Activated T-cell treated with anti-CD3 and anti-CD28 coated beads, Interleukin-2, amount 50 U/mL, for 72 hours (primary cell): ENCODE measurements around the gene FAM24A. TPM values are rescaled to one million over a fixed set of nuclear protein-coding genes. Genes with fewer than 3 reads are reported as not detected.
"Not testable (repeated sequence)": the region's sequence is repeated elsewhere in the genome, so short reads cannot be mapped to it uniquely, and the experiment has no call there.

Experiments used
- ATAC-seq, 2 donors: fragments of 150-1000 bp; cut with Tn5 transposase; replicated peaks in 1 of 2; 2 replicates each; pipeline ENCODE4 v1.10.0; 2021; ENCODE audit warnings: moderate library complexity in 2 of 2, mild to moderate bottlenecking in 1 of 2
- DNase-seq, 2 donors: peaks; one replicate each; pipeline ENCODE4 v3.0.0; 2021 to 2022; ENCODE audit warnings: mixed read lengths in 1 of 2
- H3K27ac Mint-ChIP-seq: one replicate; pipeline ENCODE4 v1.8.0; 2022; ENCODE audit warnings: mild to moderate bottlenecking, moderate library complexity, mixed read lengths
- H3K27me3 Mint-ChIP-seq: one replicate; pipeline ENCODE4 v1.8.0; 2022; ENCODE audit warnings: low read depth, mixed read lengths
- H3K36me3 Mint-ChIP-seq, 2 donors: one replicate each; pipeline ENCODE4 v1.8.0; 2022; ENCODE audit warnings: mixed read lengths in 2 of 2, mild to moderate bottlenecking in 1 of 2; ENCODE audit not compliant: insufficient read depth in 2 of 2
- H3K4me1 Mint-ChIP-seq: one replicate; pipeline ENCODE4 v1.8.0; 2022; ENCODE audit warnings: low read depth, mixed read lengths
- H3K4me3 Mint-ChIP-seq, 2 donors: one replicate each; pipeline ENCODE4 v1.8.0; 2022; ENCODE audit warnings: mild to moderate bottlenecking in 2 of 2, mixed read lengths in 2 of 2, moderate library complexity in 2 of 2
- H3K9me3 Mint-ChIP-seq, 2 donors: one replicate each; pipeline ENCODE4 v1.8.0; 2022; ENCODE audit warnings: mixed read lengths in 2 of 2
- total RNA-seq, 2 donors: library from RNA; stranded (reverse); gene quantifications; one replicate each; pipeline ENCODE4 v1.2.3, GENCODE V29; 2022

The FAM24A gene, protein sequence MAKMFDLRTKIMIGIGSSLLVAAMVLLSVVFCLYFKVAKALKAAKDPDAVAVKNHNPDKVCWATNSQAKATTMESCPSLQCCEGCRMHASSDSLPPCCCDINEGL
- total RNA-seq = not detected

DNA sequence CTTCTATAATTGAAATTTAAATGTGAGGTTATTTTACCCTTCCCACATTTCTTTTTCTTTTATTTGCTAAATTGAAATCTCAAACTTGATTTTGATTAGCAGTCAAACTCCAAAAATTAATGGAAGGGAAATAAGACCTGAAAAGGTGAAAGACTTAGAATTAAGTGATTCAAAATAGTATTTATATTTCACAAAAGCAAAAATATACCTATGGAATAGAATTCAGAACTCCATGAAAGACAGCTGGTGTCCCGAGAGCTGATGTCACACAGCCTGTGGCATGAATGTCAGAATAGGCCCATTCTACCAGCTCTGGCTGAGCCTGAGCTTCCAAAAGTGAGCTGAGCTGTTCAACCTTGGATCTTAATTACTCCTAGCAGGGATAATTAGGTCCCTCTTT lies at the start of gene FAM24A:
Gene FAM24A, plus strand, starts transcription at position 301 of the 400 bp plus-strand sequence. CDS start 1,025 bp downstream, outside the sequence.
- no peak for DNase-seq
- Mint-ChIP-seq H3K27me3 (peaks cover 19% of the 10 kb centered on the region), H3K36me3 (no peaks in the 10 kb centered on the region), H3K27ac (no peak within 1 kb of the TSS), H3K4me3 (no peak within 1 kb of the TSS), H3K4me1 (no peaks in the 10 kb centered on the region), H3K9me3 (peaks cover 0 to 1% of the 10 kb centered on the region in 2 donors)
- ATAC-seq = no peak

DNA sequence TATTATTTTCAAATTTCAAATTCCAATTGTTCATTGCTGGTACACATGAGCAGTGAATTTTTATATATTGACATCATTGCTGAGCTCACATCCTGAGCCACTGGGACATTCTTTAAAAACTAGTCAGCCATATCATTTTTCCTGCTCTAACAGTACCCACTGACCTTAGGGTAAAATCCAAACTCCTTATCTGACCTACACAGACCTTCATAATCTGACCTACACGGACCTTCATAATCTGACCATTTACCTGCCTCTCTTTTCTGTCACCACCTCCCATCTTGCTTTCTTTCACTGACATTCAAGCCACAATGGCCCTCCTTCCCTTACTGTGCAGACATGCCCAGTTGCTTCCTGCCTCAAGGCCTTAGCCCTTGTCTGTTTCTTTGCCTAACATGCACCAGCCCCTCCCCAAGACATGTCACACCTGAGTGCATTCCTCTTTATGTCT lies 48.7 kb upstream of the FAM24A start:
- Mint-ChIP-seq H3K9me3 (peaks cover 0 to 2% of the 10 kb centered on the region in 2 donors), H3K4me3 (no peak overlapping the region)

DNA sequence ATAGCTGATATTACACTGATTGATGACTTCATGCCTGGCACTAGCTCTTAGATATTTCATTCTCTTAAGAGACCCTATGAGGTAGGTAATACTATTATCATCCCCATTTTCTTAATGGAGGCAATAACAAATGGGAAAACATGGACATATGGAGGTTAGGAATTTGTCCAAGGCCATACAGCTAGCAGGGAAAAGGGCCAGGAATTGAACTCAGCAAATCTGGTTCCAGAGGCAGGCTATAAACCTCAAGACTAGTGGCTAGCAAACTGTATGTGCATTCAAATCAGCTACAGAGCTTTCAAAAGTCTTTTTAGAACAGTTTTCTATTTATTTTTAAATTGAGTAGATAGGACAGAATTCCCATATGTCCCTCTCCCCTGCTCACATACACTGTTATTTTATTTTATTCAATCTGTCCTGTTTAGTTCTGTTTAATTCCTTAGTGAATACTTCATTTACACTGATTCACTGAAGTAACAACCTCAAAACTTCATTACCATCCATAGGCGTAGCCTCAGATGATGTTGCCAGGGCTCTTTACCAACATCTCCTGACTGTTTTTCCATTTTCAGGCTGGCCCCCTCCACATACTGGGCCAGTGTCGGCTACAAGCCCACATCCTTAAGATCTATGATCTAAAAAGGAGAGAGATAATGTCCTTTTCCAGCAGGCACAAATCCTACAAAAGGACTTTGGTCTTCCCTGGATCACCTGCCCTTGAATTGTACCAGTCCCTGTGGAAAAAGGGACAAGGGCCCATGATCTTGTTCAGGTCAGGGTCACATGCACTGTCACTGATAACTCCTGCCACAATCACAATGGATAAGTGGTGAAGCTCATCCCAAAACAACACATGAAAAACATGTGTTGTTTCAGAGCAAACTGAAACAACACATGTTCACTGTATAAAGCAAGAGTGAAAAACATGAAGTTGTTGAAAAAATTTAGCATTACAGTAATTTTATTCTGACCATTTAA lies 46.9 kb upstream of the FAM24A start:
- H3K9me3 Mint-ChIP-seq = peaks cover 0 to 3% of the 10 kb centered on the region in 2 donors
- no peak overlapping the region for H3K4me3 Mint-ChIP-seq
- H3K36me3 Mint-ChIP-seq = peaks cover 6 to 29% of the 10 kb centered on the region in 2 donors
- no peaks in the 10 kb centered on the region for H3K27me3 Mint-ChIP-seq
- DNase-seq (no peak), ATAC-seq (no peak)
- no peak overlapping the region for H3K27ac Mint-ChIP-seq
- H3K4me1 Mint-ChIP-seq = peaks cover 14% of the 10 kb centered on the region

More for the DNA sequence above, 48.7 kb upstream of the FAM24A start:
- DNase-seq = no peak
- H3K27ac Mint-ChIP-seq = no peak overlapping the region
- ATAC-seq = no peak
- peaks cover 2 to 20% of the 10 kb centered on the region in 2 donors for H3K36me3 Mint-ChIP-seq
- peaks cover 8% of the 10 kb centered on the region for H3K4me1 Mint-ChIP-seq
- no peaks in the 10 kb centered on the region for H3K27me3 Mint-ChIP-seq

DNA sequence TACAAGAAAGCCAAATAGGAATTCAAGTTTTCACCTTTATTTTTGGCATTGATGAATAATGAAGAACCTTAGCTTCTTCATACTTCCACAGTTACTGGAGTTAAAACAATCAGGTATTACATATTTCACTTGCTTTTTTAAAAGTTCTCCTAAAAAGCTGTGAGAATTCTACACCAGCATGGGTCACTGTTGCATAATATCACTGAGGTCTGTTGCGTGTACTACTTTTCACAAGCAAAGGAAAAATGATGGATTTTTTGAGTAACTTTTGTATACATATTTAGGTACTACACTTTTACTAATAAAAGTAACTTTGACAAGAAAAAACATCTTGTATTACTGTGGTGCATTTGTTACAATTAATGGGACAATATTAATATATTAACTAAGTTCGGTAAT lies 46.2 kb upstream of the FAM24A start:
- Mint-ChIP-seq H3K27ac (no peak overlapping the region), H3K36me3 (peaks cover 4 to 26% of the 10 kb centered on the region in 2 donors), H3K27me3 (no peaks in the 10 kb centered on the region), H3K4me1 (peaks cover 14% of the 10 kb centered on the region), H3K9me3 (peaks cover 2 to 3% of the 10 kb centered on the region in 2 donors), H3K4me3 (no peak overlapping the region)
- no peak for ATAC-seq
- DNase-seq = no peak

DNA sequence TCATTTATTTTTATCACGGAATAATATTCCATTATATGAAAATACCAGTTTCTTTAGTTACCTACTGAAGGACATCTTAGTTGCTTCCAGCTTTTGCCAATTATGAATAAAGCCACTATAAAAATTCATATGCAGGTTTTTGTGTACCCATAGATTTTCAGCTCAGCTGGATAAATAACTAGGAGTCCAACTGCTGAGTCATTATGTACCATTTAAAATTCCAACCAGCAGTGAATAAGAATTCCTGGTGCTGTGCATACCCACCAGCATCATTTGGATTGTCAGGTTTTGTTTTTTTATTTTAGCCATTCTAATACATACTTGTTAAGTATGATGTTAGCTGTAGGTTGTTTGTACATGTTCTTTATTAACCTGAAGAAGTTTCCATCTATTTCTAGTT lies 45.5 kb upstream of the FAM24A start:
- Mint-ChIP-seq H3K4me1 (peaks cover 14% of the 10 kb centered on the region), H3K27ac (no peak overlapping the region), H3K4me3 (no peak overlapping the region), H3K27me3 (no peaks in the 10 kb centered on the region), H3K36me3 (peaks cover 6 to 31% of the 10 kb centered on the region in 2 donors), H3K9me3 (peaks cover 3% of the 10 kb centered on the region in 2 donors)
- DNase-seq (no peak), ATAC-seq (no peak)

DNA sequence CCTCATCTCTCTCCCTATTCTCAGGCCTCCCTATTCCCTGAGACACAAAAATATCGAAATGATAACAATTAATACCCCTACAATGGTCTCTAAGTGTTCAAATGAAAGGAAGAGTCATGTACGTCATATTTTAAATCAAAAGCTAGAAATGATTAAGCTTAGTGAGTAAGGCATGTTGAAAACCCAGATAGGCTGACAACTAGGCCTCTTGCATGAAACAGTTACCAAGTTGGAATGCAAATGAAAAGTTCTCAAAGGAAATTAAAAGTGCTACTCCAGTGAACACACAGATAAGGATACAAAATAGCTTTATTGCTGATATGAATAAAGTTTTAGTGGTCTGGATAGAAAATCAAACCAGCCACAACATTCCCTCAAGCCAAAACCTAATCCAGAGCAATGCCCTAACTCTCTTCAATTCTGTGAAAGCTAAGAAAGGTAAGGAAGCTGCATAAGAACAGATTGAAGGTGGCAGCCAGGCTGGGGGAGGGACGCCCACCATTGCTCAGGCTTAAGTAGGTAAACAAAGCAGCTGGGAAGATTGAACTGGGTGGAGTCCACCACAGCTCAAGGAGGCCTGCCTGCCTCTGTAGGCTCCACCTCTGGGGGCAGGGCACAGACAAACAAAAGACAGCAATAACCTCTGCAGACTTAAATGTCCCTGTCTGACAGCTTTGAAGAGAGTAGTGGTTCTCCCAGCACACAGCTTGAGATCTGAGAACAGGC lies 43.5 kb upstream of the FAM24A start:
- ATAC-seq = peak in 1 of 2 donors; percentile 69
- H3K4me1 Mint-ChIP-seq = peaks cover 14% of the 10 kb centered on the region
- H3K4me3 Mint-ChIP-seq = peak overlapping the region in 1 of 2 donors; percentile 74
- not testable (repeated sequence) for H3K27me3 Mint-ChIP-seq, DNase-seq, H3K9me3 Mint-ChIP-seq
- H3K36me3 Mint-ChIP-seq = peaks cover 8 to 37% of the 10 kb centered on the region in 2 donors
- H3K27ac Mint-ChIP-seq = peak overlapping the region; percentile 16

DNA sequence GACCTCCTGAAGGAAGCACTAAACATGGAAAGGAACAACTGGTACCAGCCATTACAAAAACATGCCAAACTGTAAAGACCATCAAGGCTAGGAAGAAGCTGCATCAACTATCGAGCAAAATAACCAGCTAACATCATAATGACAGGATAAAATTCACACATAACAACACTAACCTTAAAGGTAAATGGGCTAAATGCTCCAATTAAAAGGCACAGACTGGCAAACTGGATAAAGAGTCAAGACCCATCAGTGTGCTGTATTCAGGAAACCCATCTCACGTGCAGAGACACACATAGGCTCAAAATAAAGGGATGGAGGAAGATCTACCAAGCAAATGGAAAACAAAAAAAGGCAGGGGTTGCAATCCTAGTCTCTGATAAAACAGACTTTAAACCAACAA lies 41.6 kb upstream of the FAM24A start:
- peaks cover 9 to 41% of the 10 kb centered on the region in 2 donors for H3K36me3 Mint-ChIP-seq
- DNase-seq, H3K9me3 Mint-ChIP-seq, H3K27me3 Mint-ChIP-seq, H3K27ac Mint-ChIP-seq, ATAC-seq, H3K4me3 Mint-ChIP-seq: not testable (repeated sequence)
- peaks cover 21% of the 10 kb centered on the region for H3K4me1 Mint-ChIP-seq

DNA sequence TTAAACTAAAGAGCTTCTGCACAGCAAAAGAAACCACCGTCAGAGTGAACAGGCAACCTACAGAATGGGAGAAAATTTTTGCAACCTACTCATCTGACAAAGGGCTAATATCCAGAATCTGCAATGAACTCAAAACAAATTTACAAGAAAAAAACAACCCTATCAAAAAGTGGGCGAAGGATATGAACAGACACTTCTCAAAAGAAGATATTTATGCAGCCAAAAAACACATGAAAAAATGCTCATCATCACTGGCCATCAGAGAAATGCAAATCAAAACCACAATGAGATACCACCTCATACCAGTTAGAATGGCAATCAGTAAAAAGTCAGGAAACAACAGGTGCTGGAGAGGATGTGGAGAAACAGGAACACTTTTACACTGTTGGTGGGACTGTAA lies 38.5 kb upstream of the FAM24A start:
- not testable (repeated sequence) for H3K9me3 Mint-ChIP-seq, ATAC-seq, H3K27ac Mint-ChIP-seq, H3K27me3 Mint-ChIP-seq, DNase-seq, H3K4me3 Mint-ChIP-seq
- peaks cover 32% of the 10 kb centered on the region for H3K4me1 Mint-ChIP-seq
- H3K36me3 Mint-ChIP-seq = peaks cover 12 to 45% of the 10 kb centered on the region in 2 donors

DNA sequence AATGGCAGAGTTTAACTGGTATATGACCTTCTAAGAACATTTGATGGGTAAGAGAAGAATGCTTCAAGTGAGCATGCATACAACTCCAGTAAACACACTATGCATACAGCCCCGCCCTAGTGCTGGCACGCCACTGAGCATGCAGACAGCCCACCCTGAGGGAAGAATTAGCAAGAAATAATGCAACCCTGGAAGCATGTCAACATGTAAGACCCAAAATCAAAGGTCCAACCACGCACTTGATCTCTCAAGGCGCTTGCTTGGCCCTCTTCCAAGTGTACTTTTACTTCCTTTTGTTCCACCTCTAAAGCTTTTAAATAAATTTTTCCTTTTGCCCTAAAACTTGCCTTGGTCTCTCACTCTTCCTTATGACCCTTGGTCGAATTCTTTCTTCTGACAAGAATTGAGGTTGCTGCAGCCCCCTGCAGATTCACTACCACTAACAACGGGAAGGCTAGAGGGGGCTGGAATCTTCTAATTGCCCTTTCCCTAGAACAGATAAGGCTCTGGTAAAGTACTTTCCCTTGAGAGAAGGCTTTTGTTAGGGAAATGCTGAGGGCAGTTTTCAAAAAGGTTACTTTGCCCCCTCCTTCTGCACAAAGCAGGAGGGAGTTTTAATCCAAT lies 34.5 kb upstream of the FAM24A start:
- Mint-ChIP-seq H3K36me3 (peaks cover 10 to 29% of the 10 kb centered on the region in 2 donors), H3K27me3 (no peaks in the 10 kb centered on the region), H3K4me3 (no peak overlapping the region), H3K4me1 (peaks cover 55% of the 10 kb centered on the region), H3K9me3 (peaks cover 0 to 1% of the 10 kb centered on the region in 2 donors), H3K27ac (no peak overlapping the region)
- ATAC-seq (no peak), DNase-seq (no peak)

DNA sequence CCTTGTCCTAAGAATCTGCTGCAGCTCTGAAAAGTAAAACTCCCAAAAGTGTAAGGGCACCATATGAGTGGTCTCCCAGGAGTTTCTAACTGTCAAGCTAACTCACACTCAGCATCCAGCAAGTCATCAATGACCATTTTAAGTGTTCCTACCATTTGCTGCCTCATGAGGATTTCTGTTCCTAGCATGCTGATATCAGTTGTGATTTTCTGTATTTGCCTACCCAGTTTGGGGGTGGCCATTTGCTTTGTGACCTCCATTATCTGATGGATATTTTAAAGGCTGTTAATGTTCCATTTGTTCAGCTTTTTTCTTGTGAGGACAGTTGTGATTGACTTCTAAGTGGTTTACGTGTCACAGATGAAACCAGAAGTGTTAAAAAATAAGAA lies 33.9 kb upstream of the FAM24A start:
- Mint-ChIP-seq H3K4me1 (peaks cover 57% of the 10 kb centered on the region), H3K36me3 (peaks cover 10 to 29% of the 10 kb centered on the region in 2 donors), H3K27me3 (no peaks in the 10 kb centered on the region), H3K9me3 (peaks cover 0 to 1% of the 10 kb centered on the region in 2 donors), H3K27ac (no peak overlapping the region), H3K4me3 (no peak overlapping the region)
- DNase-seq (no peak), ATAC-seq (no peak)

DNA sequence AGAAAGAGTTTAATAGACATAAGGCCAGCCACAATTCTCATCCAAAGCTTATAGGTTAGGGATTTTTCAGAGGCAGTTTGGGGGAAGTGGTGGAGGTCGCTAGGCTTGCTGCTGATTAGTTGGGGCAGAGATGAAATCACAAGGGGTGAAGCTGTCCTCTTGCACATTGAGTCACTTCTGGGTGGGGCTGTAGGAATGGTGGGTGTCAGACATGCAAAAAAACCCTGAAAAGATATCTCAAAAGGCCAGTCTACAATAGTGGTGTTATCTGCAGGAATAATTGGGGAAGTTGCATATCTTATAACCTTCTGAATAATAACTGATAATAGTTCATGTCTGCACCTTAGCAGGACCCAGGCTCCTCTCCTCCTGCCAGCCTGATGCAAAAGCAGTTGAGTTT lies 33.1 kb upstream of the FAM24A start:
- DNase-seq = peak; percentile 5 to 18

DNA sequence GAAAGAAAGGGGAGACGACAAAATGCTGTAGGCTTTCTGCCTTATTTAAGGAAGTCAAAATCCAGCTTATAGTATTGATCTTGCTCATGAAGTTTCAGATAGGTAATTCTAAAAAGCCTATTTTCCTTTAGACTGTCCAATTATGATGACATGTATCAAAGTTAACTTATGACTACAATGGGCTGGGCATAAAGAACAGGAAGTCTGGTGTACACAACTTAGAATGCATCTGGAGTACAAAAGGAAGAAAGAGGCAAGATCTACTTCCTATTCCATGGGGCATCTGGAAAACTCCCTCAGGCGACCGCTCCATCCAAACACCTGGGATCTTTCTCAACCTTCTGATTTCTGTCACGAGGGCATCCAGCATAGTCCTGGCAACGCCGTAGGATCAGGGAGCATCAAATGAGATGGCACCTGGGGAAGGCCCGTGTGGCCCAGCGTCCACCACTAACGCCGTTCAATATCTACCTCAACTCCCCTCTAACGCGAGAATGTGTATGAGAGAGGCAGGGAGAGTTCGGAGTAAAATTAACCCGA lies 31.5 kb upstream of the FAM24A start:
- H3K4me1 Mint-ChIP-seq = peaks cover 65% of the 10 kb centered on the region

More for the DNA sequence above, 33.1 kb upstream of the FAM24A start:
- Mint-ChIP-seq H3K27ac (no peak overlapping the region), H3K27me3 (no peaks in the 10 kb centered on the region), H3K36me3 (peaks cover 9 to 25% of the 10 kb centered on the region in 2 donors), H3K4me3 (peak overlapping the region; percentile 94 to 99), H3K9me3 (no peaks in the 10 kb centered on the region), H3K4me1 (peaks cover 63% of the 10 kb centered on the region)
- no peak for ATAC-seq

More for the DNA sequence above, 31.5 kb upstream of the FAM24A start:
- no peaks in the 10 kb centered on the region for H3K27me3 Mint-ChIP-seq
- peak overlapping the region; percentile 97 for H3K27ac Mint-ChIP-seq
- peak; percentile 39 to 55 for ATAC-seq
- H3K4me3 Mint-ChIP-seq = peak overlapping the region; percentile 94 to 99
- H3K36me3 Mint-ChIP-seq = peaks cover 9 to 18% of the 10 kb centered on the region in 2 donors
- DNase-seq = no peak
- H3K9me3 Mint-ChIP-seq = no peaks in the 10 kb centered on the region
